ENCODE data around the gene FAM89A. TPM values are rescaled to one million over a fixed set of nuclear protein-coding genes. Genes with fewer than 3 reads are reported as not detected.
"Not testable (repeated sequence)": the region's sequence is repeated elsewhere in the genome, so short reads cannot be mapped to it uniquely, and the experiment has no call there.

FAM89A gene
- total RNA-seq, 2 donors from 2014 or later, result 14.3 to 35.3 TPM

DNA sequence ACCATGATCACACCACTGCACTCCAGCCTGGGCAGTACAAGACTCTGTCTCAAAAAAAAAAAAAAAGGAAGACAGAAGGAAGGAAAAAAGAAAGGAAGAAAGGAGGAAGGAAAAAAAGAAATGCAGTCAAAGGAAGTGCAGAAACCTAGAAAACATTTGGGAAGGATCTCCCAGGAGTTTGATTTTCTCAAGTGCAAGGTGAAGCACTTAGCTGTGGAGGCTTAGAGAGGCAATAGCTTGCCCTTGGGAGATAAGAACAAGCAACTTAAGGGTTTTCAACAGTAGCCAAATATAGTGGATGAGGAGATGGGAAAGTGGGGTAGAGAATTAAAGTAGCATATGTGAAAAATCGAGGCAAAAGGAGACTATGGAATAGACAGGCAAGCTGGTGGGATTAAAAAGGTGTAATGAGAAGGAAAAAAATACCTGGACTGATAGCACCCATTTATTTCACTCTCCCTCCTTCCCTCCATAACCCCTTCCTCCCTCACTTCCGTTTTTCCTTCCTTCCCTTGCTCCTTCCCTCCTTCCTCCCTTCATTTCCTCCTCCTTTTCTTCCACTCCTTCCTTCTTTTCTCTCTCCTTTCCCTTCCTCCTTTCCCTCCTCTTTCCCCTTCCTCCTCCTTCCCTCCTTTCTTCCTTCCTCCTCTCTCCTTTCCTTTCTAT lies 6.8 kb upstream of the FAM89A start:
- no peak for TF ChIP-seq POLR2A (IDR thresholded peaks at IDR 0.05)
- no peak for TF ChIP-seq CTCF (IDR thresholded peaks at IDR 0.05)
- ATAC-seq, result no peak
- no peak overlapping the region for H3K4me3 ChIP-seq
- WGBS, 2 donors, result 63 to 71% methylated on average over 2 of the region's 2 CpGs
- no peak overlapping the region for H3K27ac ChIP-seq
- H3K36me3 ChIP-seq (replicated peaks in 1 of 2; ENCODE audit: insufficient read depth in 1 of 2, low read depth in 2 of 2), result no peaks in the 10 kb centered on the region
- intact Hi-C loops (cut with DNase I), result no loop called here
- no peaks in the 10 kb centered on the region for H3K4me1 ChIP-seq
- H3K27me3 ChIP-seq, result no peaks in the 10 kb centered on the region
- H3K9me3 ChIP-seq, result no peaks in the 10 kb centered on the region
- DNase-seq, result no peak

DNA sequence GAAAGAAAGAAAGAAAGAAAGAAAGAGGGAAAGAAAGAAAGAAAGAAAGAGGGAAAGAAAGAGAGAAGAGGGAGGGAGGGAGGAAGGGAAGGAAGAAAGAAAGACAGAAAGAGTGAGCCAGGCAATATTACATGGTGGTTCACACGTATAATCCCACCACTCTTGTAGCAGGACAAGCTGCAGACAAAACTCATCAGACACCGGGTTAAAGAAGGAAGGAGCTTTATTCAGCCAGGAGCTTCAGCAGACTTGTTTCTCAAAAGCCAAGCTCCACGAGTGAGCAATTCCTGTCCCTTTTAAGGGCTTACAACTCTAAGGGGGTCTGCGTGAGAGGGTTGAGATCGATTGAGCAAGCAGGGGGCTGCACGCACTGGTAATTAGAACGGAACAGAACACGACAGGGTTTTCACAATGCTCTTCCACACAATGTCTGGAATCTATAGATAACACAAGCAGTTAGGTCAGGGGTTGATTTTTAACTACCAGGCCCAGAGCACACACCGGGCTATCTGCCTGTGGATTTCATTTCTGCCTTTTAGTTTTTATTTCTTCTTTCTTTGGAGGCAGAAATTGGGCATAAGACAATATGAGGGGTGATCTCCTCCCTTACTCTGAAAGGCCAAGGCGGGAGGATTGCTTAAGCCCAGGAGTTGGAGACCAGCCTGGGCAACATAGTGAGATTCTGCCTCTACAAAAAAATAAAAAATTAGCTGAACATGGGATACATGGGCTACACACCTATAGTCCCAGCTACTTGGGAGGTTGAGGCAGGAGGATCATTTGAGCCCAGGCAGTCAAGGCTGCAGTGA lies 6.1 kb upstream of the FAM89A start:
- ATAC-seq; H3K27me3 ChIP-seq; intact Hi-C loops (cut with DNase I); H3K4me3 ChIP-seq; DNase-seq; H3K9me3 ChIP-seq; H3K4me1 ChIP-seq; H3K27ac ChIP-seq; H3K36me3 ChIP-seq (replicated peaks in 1 of 2; ENCODE audit: insufficient read depth in 1 of 2, low read depth in 2 of 2): not testable (repeated sequence)
- WGBS, 2 donors, result 88 to 90% methylated on average over 10 of the region's 10 CpGs

DNA sequence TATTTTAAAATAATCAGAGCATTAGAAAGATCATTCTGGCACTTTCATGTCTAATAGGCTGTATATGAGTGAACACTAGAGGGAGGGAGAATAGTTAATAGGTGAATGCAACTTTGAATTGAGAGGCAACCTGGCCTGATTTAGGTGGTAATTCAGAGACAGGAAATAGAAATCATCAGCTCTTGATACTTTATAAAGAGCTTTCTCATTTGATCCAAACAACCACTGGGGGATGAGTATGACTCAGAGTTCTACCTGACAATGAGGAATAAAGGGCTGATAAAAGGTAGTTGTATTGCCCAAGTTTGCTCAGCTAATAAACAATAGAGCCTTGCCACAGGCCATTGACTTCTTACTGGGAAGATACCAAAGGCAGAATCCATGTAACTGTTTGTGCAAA lies 5.2 kb upstream of the FAM89A start:
- Histone ChIP-seq H3K27ac (no peak overlapping the region), H3K9me3 (no peaks in the 10 kb centered on the region), H3K4me3 (no peak overlapping the region), H3K36me3 (replicated peaks in 1 of 2; ENCODE audit: insufficient read depth in 1 of 2, low read depth in 2 of 2) (no peaks in the 10 kb centered on the region), H3K27me3 (no peaks in the 10 kb centered on the region), H3K4me1 (peaks cover 11% of the 10 kb centered on the region)
- no peak for TF ChIP-seq POLR2A (IDR thresholded peaks at IDR 0.05)
- no peak for TF ChIP-seq CTCF (IDR thresholded peaks at IDR 0.05)
- intact Hi-C loops (cut with DNase I), result no loop called here
- DNase-seq (no peak), ATAC-seq (no peak)

GRCh38 chr1:231044588-231044987 lies 4.5 kb upstream of the FAM89A start:
- 95 to 100% methylated on average over 1 of the region's 1 CpG for WGBS, 2 donors
- TF ChIP-seq POLR2A (IDR thresholded peaks at IDR 0.05), result no peak
- no peak for TF ChIP-seq CTCF (IDR thresholded peaks at IDR 0.05)
- no peak for ATAC-seq

GRCh38 chr1:231041719-231042261 lies 1.7 kb upstream of the FAM89A start:
- H3K4me1 ChIP-seq, result peaks cover 31% of the 10 kb centered on the region
- 80 to 83% methylated on average over 9 of the region's 9 CpGs for WGBS, 2 donors
- H3K9me3 ChIP-seq, result no peaks in the 10 kb centered on the region
- no peak overlapping the region for H3K27ac ChIP-seq
- TF ChIP-seq POLR2A (IDR thresholded peaks at IDR 0.05), result no peak
- no peak for TF ChIP-seq CTCF (IDR thresholded peaks at IDR 0.05)
- H3K27me3 ChIP-seq, result no peaks in the 10 kb centered on the region
- H3K36me3 ChIP-seq (replicated peaks in 1 of 2; ENCODE audit: insufficient read depth in 1 of 2, low read depth in 2 of 2), result no peaks in the 10 kb centered on the region
- no peak for DNase-seq
- intact Hi-C loops (cut with DNase I), result no loop called here
- no peak for ATAC-seq
- H3K4me3 ChIP-seq, result no peak overlapping the region

More at GRCh38 chr1:231044588-231044987, 4.5 kb upstream of the FAM89A start:
- DNase-seq, result no peak
- no peaks in the 10 kb centered on the region for H3K9me3 ChIP-seq
- H3K27ac ChIP-seq, result no peak overlapping the region
- H3K4me1 ChIP-seq, result peaks cover 12% of the 10 kb centered on the region
- no peaks in the 10 kb centered on the region for H3K27me3 ChIP-seq
- intact Hi-C loops (cut with DNase I), result no loop called here
- H3K36me3 ChIP-seq (replicated peaks in 1 of 2; ENCODE audit: insufficient read depth in 1 of 2, low read depth in 2 of 2), result no peaks in the 10 kb centered on the region
- H3K4me3 ChIP-seq, result no peak overlapping the region
